Erythroblast (primary cell): Measurements from ENCODE around the gene PTPRT.

ENCODE experiments used
- GATA1 ChIP-seq: IDR thresholded peaks from 2 replicates; pipeline ENCODE4 v1.6.1; 2011; ENCODE audit warnings: low read depth, mild to moderate bottlenecking, control low read depth, low read length, moderate library complexity
- POLR2A ChIP-seq: IDR thresholded peaks from 2 replicates; pipeline ENCODE4 v1.6.1; 2011; ENCODE audit warnings: mild to moderate bottlenecking, low read length

DNA sequence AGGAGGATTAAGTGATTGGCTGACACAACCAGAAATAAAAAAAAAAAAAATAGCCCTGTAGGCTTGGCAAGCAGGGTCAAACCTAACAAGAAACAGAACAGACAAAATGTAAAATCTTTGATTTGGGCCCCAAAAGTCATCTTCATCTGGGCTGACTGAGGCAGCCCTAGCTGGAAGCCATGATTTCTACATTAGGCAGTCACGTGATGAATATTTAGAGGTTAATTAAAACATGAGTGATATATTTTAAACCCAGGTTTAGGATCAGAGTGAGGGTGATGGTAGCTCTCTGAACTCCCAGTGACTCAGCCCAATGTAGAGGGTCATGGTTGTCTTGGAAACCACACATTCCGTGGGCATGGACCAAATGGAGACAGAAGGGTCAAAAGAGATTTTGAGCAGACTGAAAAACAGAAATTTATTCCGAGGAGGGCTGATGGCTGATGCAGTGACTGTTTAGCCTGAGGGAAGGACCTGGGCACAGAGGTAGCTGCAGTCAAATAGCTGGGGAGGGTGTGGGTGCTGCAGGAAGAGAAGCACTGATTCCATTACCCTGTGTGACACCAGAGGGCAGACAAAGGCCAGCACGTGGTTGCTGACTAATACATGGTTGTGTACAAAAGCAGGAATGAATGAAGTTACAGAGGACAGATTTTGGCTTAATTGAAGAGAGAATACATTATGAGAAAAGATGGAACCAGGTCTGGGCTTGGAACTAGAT is 998.4 kb downstream of the PTPRT start:
- no peak for TF ChIP-seq POLR2A
- no peak for TF ChIP-seq GATA1
